Panc1 (cell line): ENCODE results near the gene EME2.

Experiments used
- POLR2AphosphoS5 ChIP-seq: IDR thresholded peaks from 2 replicates; pipeline ENCODE4 v1.6.1; 2012; ENCODE audit warnings: mild to moderate bottlenecking, low read depth, low read length, moderate library complexity
- TCF7L2 ChIP-seq: IDR thresholded peaks from 2 replicates; pipeline ENCODE4 v1.6.1; 2011; ENCODE audit warnings: mild to moderate bottlenecking, low read depth, low read length, inconsistent platforms
- TF ChIP-seq, protein P1 (sequence below): fragments of 450-650 bp; IDR thresholded peaks from 2 replicates; pipeline ENCODE4 v1.5.1; 2017; ENCODE audit warnings: mild to moderate bottlenecking

DNA sequence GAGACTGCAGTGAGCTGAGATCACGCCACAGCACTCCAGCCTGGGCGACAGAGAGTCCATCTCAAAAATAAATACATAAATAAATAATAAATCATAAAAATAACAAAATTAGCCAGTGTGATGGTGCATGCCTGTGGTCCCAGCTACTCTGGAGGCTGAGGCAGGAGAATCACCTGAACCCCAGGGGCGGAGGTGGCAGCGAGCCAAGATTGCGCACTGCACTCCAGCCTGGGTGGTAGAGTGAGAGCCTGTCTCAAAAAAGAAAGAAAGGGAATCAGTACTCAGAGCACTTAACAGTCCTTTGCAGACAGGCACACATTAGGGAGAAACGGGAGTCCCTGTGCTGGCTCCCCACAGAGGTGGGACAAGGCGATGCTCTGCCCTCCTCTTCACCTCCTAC lies 41.5 kb upstream of the EME2 start:
- TF ChIP-seq, protein P1, sequence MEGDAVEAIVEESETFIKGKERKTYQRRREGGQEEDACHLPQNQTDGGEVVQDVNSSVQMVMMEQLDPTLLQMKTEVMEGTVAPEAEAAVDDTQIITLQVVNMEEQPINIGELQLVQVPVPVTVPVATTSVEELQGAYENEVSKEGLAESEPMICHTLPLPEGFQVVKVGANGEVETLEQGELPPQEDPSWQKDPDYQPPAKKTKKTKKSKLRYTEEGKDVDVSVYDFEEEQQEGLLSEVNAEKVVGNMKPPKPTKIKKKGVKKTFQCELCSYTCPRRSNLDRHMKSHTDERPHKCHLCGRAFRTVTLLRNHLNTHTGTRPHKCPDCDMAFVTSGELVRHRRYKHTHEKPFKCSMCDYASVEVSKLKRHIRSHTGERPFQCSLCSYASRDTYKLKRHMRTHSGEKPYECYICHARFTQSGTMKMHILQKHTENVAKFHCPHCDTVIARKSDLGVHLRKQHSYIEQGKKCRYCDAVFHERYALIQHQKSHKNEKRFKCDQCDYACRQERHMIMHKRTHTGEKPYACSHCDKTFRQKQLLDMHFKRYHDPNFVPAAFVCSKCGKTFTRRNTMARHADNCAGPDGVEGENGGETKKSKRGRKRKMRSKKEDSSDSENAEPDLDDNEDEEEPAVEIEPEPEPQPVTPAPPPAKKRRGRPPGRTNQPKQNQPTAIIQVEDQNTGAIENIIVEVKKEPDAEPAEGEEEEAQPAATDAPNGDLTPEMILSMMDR = no peak
- no peak for TF ChIP-seq POLR2AphosphoS5
- TF ChIP-seq TCF7L2 = no peak
